ENCODE data around the gene TAS2R31.

Gene TAS2R31

GRCh38 chr12:11022520-11022919, 8.7 kb downstream of the TAS2R31 start, which contains the start of gene TAS2R19:
TSS of gene TAS2R19 (minus strand) at chr12:11022620. CDS start at chr12:11022571, 49 bp downstream.
- Histone ChIP-seq H2AFZ (ENCODE audit: low read length) (no peak within 1 kb of the TSS), H3K9me3 (ENCODE audit: low read length) (no peaks in the 10 kb centered on the region), H3K4me2 (ENCODE audit: low read length) (no peak within 1 kb of the TSS), H3K4me3 (ENCODE audit: low read depth, low read length, poor library complexity, severe bottlenecking) (no peak within 1 kb of the TSS), H3K4me1 (ENCODE audit: insufficient read depth, low read length, severe bottlenecking) (no peaks in the 10 kb centered on the region), H4K20me1 (ENCODE audit: insufficient read depth, low read length) (no peaks in the 10 kb centered on the region), H3K36me3 (ENCODE audit: insufficient read depth, low read length) (peaks cover 7% of the 10 kb centered on the region; the same call in 1 of the 2 replicates), H3K79me2 (ENCODE audit: insufficient read depth, low read length) (no peaks in the 10 kb centered on the region), H3K9me2 (ENCODE audit: low read depth, low read length) (no peaks in the 10 kb centered on the region), H3K9ac (ENCODE audit: low read length) (no peak within 1 kb of the TSS), H3K27ac (ENCODE audit: low read depth, low read length, poor library complexity, severe bottlenecking) (no peak within 1 kb of the TSS), H3F3A (ENCODE audit: insufficient read depth, low read length) (no peaks in the 10 kb centered on the region), H3K27me3 (ENCODE audit: insufficient read depth, low read length) (no peaks in the 10 kb centered on the region)
- no peak for TF ChIP-seq EZH2 (IDR thresholded peaks at IDR 0.05; ENCODE audit: borderline replicate concordance, low read length)

- H4K20me1 ChIP-seq (ENCODE audit: insufficient read depth, low read length): no peaks in the 10 kb centered on the region
These were observed 14.3 kb downstream of the TAS2R31 start for GRCh38 chr12:11016937-11017336.

GRCh38 chr12:11015775-11016430, 15.3 kb downstream of the TAS2R31 start:
- Histone ChIP-seq H3K4me2 (ENCODE audit: low read length) (no peak overlapping the region), H3F3A (ENCODE audit: insufficient read depth, low read length) (no peaks in the 10 kb centered on the region), H3K27ac (ENCODE audit: low read depth, low read length, poor library complexity, severe bottlenecking) (no peak overlapping the region), H3K4me1 (ENCODE audit: insufficient read depth, low read length, severe bottlenecking) (no peaks in the 10 kb centered on the region), H3K36me3 (ENCODE audit: insufficient read depth, low read length) (no peaks in the 10 kb centered on the region), H3K9ac (ENCODE audit: low read length) (no peak overlapping the region), H2AFZ (ENCODE audit: low read length) (no peak overlapping the region), H4K20me1 (ENCODE audit: insufficient read depth, low read length) (no peaks in the 10 kb centered on the region), H3K27me3 (ENCODE audit: insufficient read depth, low read length) (no peaks in the 10 kb centered on the region), H3K9me3 (ENCODE audit: low read length) (no peaks in the 10 kb centered on the region), H3K9me2 (ENCODE audit: low read depth, low read length) (no peaks in the 10 kb centered on the region), H3K4me3 (ENCODE audit: low read depth, low read length, poor library complexity, severe bottlenecking) (no peak overlapping the region), H3K79me2 (ENCODE audit: insufficient read depth, low read length) (no peaks in the 10 kb centered on the region)
- no peak for TF ChIP-seq EZH2 (IDR thresholded peaks at IDR 0.05; ENCODE audit: borderline replicate concordance, low read length)
- no peak for TF ChIP-seq CTCF (IDR thresholded peaks at IDR 0.05; ENCODE audit: low read length)

More at GRCh38 chr12:11016937-11017336, 14.3 kb downstream of the TAS2R31 start:
- H3K79me2 ChIP-seq (ENCODE audit: insufficient read depth, low read length): no peaks in the 10 kb centered on the region
- H3K9me3 ChIP-seq (ENCODE audit: low read length): no peaks in the 10 kb centered on the region
- no peak overlapping the region for H2AFZ ChIP-seq (ENCODE audit: low read length)
- no peaks in the 10 kb centered on the region for H3K36me3 ChIP-seq (ENCODE audit: insufficient read depth, low read length)
- no peak overlapping the region for H3K4me3 ChIP-seq (ENCODE audit: low read depth, low read length, poor library complexity, severe bottlenecking)
- no peaks in the 10 kb centered on the region for H3F3A ChIP-seq (ENCODE audit: insufficient read depth, low read length)
- no peak overlapping the region for H3K9ac ChIP-seq (ENCODE audit: low read length)
- TF ChIP-seq CTCF (IDR thresholded peaks at IDR 0.05; ENCODE audit: low read length): no peak
- TF ChIP-seq EZH2 (IDR thresholded peaks at IDR 0.05; ENCODE audit: borderline replicate concordance, low read length): no peak
- H3K9me2 ChIP-seq (ENCODE audit: low read depth, low read length): no peaks in the 10 kb centered on the region
- no peak overlapping the region for H3K4me2 ChIP-seq (ENCODE audit: low read length)
- H3K27me3 ChIP-seq (ENCODE audit: insufficient read depth, low read length): no peaks in the 10 kb centered on the region
- no peak overlapping the region for H3K27ac ChIP-seq (ENCODE audit: low read depth, low read length, poor library complexity, severe bottlenecking)
- no peaks in the 10 kb centered on the region for H3K4me1 ChIP-seq (ENCODE audit: insufficient read depth, low read length, severe bottlenecking)

- Histone ChIP-seq H3K79me2 (ENCODE audit: insufficient read depth, low read length) (no peaks in the 10 kb centered on the region), H3K4me2 (ENCODE audit: low read length) (no peak overlapping the region), H3K9me2 (ENCODE audit: low read depth, low read length) (no peaks in the 10 kb centered on the region), H3K4me1 (ENCODE audit: insufficient read depth, low read length, severe bottlenecking) (no peaks in the 10 kb centered on the region), H4K20me1 (ENCODE audit: insufficient read depth, low read length) (no peaks in the 10 kb centered on the region), H3K9ac (ENCODE audit: low read length) (no peak overlapping the region), H3K9me3 (ENCODE audit: low read length) (no peaks in the 10 kb centered on the region), H3K27ac (ENCODE audit: low read depth, low read length, poor library complexity, severe bottlenecking) (no peak overlapping the region), H3K27me3 (ENCODE audit: insufficient read depth, low read length) (no peaks in the 10 kb centered on the region), H3K36me3 (ENCODE audit: insufficient read depth, low read length) (no peaks in the 10 kb centered on the region), H3K4me3 (ENCODE audit: low read depth, low read length, poor library complexity, severe bottlenecking) (no peak overlapping the region), H3F3A (ENCODE audit: insufficient read depth, low read length) (no peaks in the 10 kb centered on the region), H2AFZ (ENCODE audit: low read length) (no peak overlapping the region)
- TF ChIP-seq EZH2 (IDR thresholded peaks at IDR 0.05; ENCODE audit: borderline replicate concordance, low read length) (no peak), CTCF (IDR thresholded peaks at IDR 0.05; ENCODE audit: low read length) (no peak)
These were observed 17.0 kb downstream of the TAS2R31 start for GRCh38 chr12:11014234-11014633.
